IPS DF 6.9 (cell line): Measurements from ENCODE around the gene HARBI1.
"Not testable (repeated sequence)": the region's sequence is repeated elsewhere in the genome, so short reads cannot be mapped to it uniquely, and the experiment has no call there.

Experiments
- DNase-seq: peaks from one replicate; pipeline ENCODE4 v3.0.0-alpha.2; 2013; ENCODE audit warnings: low read depth, low spot score
- H3K27ac ChIP-seq: one replicate; pipeline ENCODE4 v1.5.1; 2013; ENCODE audit warnings: low read length, control low read depth
- H3K27me3 ChIP-seq: 2 replicates; pipeline ENCODE4 v1.6.1; 2013; ENCODE audit warnings: mild to moderate bottlenecking, low read length; ENCODE audit not compliant: control insufficient read depth, insufficient read depth
- H3K36me3 ChIP-seq: 2 replicates; pipeline ENCODE4 v1.6.1; 2013; ENCODE audit warnings: low read length; ENCODE audit not compliant: control insufficient read depth, insufficient read depth
- H3K4me1 ChIP-seq: 2 replicates; pipeline ENCODE4 v1.6.1; 2013; ENCODE audit warnings: low read length; ENCODE audit not compliant: control insufficient read depth, insufficient read depth
- H3K4me3 ChIP-seq: 2 replicates; pipeline ENCODE4 v1.5.1; 2013; ENCODE audit warnings: mild to moderate bottlenecking, low read length
- H3K9me3 ChIP-seq: 2 replicates; pipeline ENCODE4 v1.6.1; 2013; ENCODE audit warnings: low read length, inconsistent platforms; ENCODE audit not compliant: control insufficient read depth, insufficient read depth
- WGBS: extraction: QIAGEN DNeasy Blood & Tissue Kit; methylation state at CpG from one replicate; pipeline ENCODE4 v1.1.7; 2013; ENCODE audit warnings: mixed read lengths, missing lambda C conversion rate; ENCODE audit not compliant: insufficient read length, insufficient coverage; 5-methylcytosine and 5-hydroxymethylcytosine counted together

The HARBI1 gene

DNA sequence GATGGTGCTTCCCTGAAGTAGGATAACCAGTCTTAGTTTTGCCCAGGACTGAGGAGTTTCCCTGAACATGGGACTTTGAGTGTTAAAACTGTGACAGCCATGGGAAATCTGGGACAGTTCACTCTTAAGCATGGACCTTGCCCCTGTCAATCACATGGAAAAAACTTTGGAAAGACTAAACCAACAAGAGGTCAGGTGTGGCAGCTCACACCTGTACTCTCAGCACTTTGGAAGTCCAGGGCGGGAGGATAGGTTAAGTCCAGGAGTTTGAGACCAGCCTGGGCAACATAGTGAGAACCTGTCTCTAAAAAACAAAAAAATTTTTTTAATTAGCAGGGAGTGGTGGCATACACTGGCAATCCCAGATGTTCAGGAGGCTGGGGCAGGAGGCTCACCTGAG is 19.9 kb downstream of the HARBI1 start:
- Histone ChIP-seq H3K4me3 (no peak overlapping the region), H3K36me3 (no peaks in the 10 kb centered on the region), H3K27me3 (no peaks in the 10 kb centered on the region), H3K9me3 (no peaks in the 10 kb centered on the region), H3K4me1 (no peaks in the 10 kb centered on the region), H3K27ac (no peak overlapping the region)
- no CpG with 5 or more reads among the region's 1 CpG for WGBS
- no peak for DNase-seq

- DNase-seq = no peak
- H3K27me3 ChIP-seq = no peaks in the 10 kb centered on the region
- no CpG with 5 or more reads among the region's 10 CpGs for WGBS
- H3K27ac ChIP-seq = no peak overlapping the region
- no peaks in the 10 kb centered on the region for H3K9me3 ChIP-seq
- H3K4me1 ChIP-seq = no peaks in the 10 kb centered on the region
- H3K4me3 ChIP-seq = no peak overlapping the region
- H3K36me3 ChIP-seq = no peaks in the 10 kb centered on the region
These were observed 22.2 kb downstream of the HARBI1 start for GRCh38 chr11:46594785-46595184.

DNA sequence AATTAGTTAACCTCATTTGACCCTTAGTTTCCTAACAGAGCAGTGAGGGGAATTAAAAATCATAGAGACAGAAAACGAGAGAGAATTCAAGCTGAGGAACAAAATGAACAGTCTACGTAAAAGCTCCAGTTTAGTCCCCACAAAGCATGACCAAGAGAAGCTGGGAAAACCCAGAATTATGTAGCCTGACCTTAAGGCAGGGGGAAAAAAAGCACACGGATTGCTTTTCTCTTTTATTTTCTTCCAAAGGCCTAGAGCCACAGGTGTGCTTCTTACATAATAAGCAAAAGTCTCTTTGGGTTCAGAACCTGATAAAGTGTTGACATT is 22.7 kb downstream of the HARBI1 start:
- Histone ChIP-seq H3K4me1 (no peaks in the 10 kb centered on the region), H3K27ac (no peak overlapping the region), H3K36me3 (no peaks in the 10 kb centered on the region), H3K4me3 (peak overlapping the region; percentile 99; the same call in 1 of the 2 replicates), H3K27me3 (no peaks in the 10 kb centered on the region), H3K9me3 (no peaks in the 10 kb centered on the region)
- DNase-seq = no peak
- no CpG with 5 or more reads among the region's 3 CpGs for WGBS

GRCh38 chr11:46593550-46594373 is 23.3 kb downstream of the HARBI1 start, which contains the start of gene AMBRA1:
Gene AMBRA1, minus strand, starts transcription at chr11:46594023. Its CDS starts 45,643 bp downstream, at chr11:46548380.
- DNase-seq = peak; percentile 61
- peak within 1 kb of the TSS; percentile 99 for H3K4me3 ChIP-seq
- H3K9me3 ChIP-seq = no peaks in the 10 kb centered on the region
- H3K27ac ChIP-seq = no peak within 1 kb of the TSS
- no CpG with 5 or more reads among the region's 54 CpGs for WGBS
- H3K4me1 ChIP-seq = no peaks in the 10 kb centered on the region
- H3K27me3 ChIP-seq = no peaks in the 10 kb centered on the region
- no peaks in the 10 kb centered on the region for H3K36me3 ChIP-seq

- Histone ChIP-seq H3K27me3 (no peaks in the 10 kb centered on the region), H3K4me3 (no peak overlapping the region), H3K27ac (no peak overlapping the region), H3K4me1 (no peaks in the 10 kb centered on the region), H3K36me3 (no peaks in the 10 kb centered on the region), H3K9me3 (no peaks in the 10 kb centered on the region)
- no peak for DNase-seq
- no CpG with 5 or more reads among the region's 11 CpGs for WGBS
These were observed 26.1 kb downstream of the HARBI1 start for GRCh38 chr11:46590740-46591605.

- H3K9me3 ChIP-seq = no peaks in the 10 kb centered on the region
- no peak overlapping the region for H3K4me3 ChIP-seq
- H3K27ac ChIP-seq = no peak overlapping the region
- H3K4me1 ChIP-seq = no peaks in the 10 kb centered on the region
- no peaks in the 10 kb centered on the region for H3K27me3 ChIP-seq
- DNase-seq = no peak
- H3K36me3 ChIP-seq = no peaks in the 10 kb centered on the region
These were observed 28.1 kb downstream of the HARBI1 start for GRCh38 chr11:46588915-46589314.

GRCh38 chr11:46588131-46588530 is 28.9 kb downstream of the HARBI1 start:
- no peak for DNase-seq
- H3K27me3 ChIP-seq = no peaks in the 10 kb centered on the region
- WGBS = no CpG with 5 or more reads among the region's 5 CpGs
- H3K36me3 ChIP-seq = no peaks in the 10 kb centered on the region
- H3K4me3 ChIP-seq = no peak overlapping the region
- no peaks in the 10 kb centered on the region for H3K4me1 ChIP-seq
- H3K27ac ChIP-seq = no peak overlapping the region
- no peaks in the 10 kb centered on the region for H3K9me3 ChIP-seq

GRCh38 chr11:46583513-46583912 is 33.5 kb downstream of the HARBI1 start:
- WGBS = no CpG with 5 or more reads among the region's 1 CpG
- H3K9me3 ChIP-seq, H3K27ac ChIP-seq, H3K27me3 ChIP-seq, H3K36me3 ChIP-seq, DNase-seq, H3K4me3 ChIP-seq, H3K4me1 ChIP-seq: not testable (repeated sequence)

DNA sequence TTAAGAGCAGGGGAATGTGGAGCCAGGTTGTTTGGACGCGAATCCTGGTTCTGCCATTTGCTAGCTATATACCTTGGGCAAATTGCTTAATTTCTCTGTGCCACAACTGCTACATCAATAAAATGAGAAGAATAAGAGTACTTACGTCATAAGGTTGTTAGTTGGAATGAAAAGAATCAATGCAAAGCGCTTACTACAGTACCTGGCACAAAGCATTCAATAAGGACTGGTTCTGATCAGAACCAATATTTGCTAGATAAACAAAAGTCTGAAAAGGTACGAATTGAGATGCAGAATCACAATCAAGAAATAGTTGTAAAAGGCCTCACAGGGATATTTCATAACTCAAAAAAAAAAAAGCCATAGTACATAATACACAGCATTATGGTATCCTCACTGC is 34.4 kb downstream of the HARBI1 start:
- Histone ChIP-seq H3K36me3 (no peaks in the 10 kb centered on the region), H3K4me3 (no peak overlapping the region), H3K27ac (no peak overlapping the region), H3K4me1 (no peaks in the 10 kb centered on the region), H3K9me3 (no peaks in the 10 kb centered on the region), H3K27me3 (no peaks in the 10 kb centered on the region)
- no CpG with 5 or more reads among the region's 5 CpGs for WGBS
- DNase-seq = no peak

GRCh38 chr11:46577058-46577457 is 40.0 kb downstream of the HARBI1 start:
- Histone ChIP-seq H3K27me3 (no peaks in the 10 kb centered on the region), H3K4me3 (no peak overlapping the region), H3K9me3 (no peaks in the 10 kb centered on the region), H3K36me3 (no peaks in the 10 kb centered on the region), H3K27ac (no peak overlapping the region), H3K4me1 (no peaks in the 10 kb centered on the region)
- no CpG with 5 or more reads among the region's 1 CpG for WGBS
- no peak for DNase-seq
